Measurements from ENCODE around the gene RNF152. TPM values are rescaled to one million over a fixed set of nuclear protein-coding genes. Genes with fewer than 3 reads are reported as not detected.

The RNF152 gene
- total RNA-seq, 1 donor from 2014 or later: 137 TPM

- DNase-seq (ENCODE audit: low spot score): no peak
- no peaks in the 10 kb centered on the region for H3K27me3 Mint-ChIP-seq (ENCODE audit: low read depth)
- H3K4me1 Mint-ChIP-seq (ENCODE audit: low read depth): peaks cover 14% of the 10 kb centered on the region
- no peak overlapping the region for H3K4me3 Mint-ChIP-seq (ENCODE audit: unreplicated experiment)
- H3K27ac Mint-ChIP-seq (ENCODE audit: unreplicated experiment): no peak overlapping the region
- peaks cover 1% of the 10 kb centered on the region for H3K36me3 Mint-ChIP-seq (ENCODE audit: low read depth)
- no peaks in the 10 kb centered on the region for H3K9me3 Mint-ChIP-seq (ENCODE audit: low read depth)
- TF ChIP-seq CTCF (IDR thresholded peaks at IDR 0.05): peak; percentile 90
These were observed 8.6 kb upstream of the RNF152 start for GRCh38 chr18:61901323-61901986.

GRCh38 chr18:61900504-61901281, 7.9 kb upstream of the RNF152 start:
- TF ChIP-seq CTCF (IDR thresholded peaks at IDR 0.05): no peak
- H3K27ac Mint-ChIP-seq (ENCODE audit: unreplicated experiment): no peak overlapping the region
- H3K9me3 Mint-ChIP-seq (ENCODE audit: low read depth): no peaks in the 10 kb centered on the region
- no peaks in the 10 kb centered on the region for H3K27me3 Mint-ChIP-seq (ENCODE audit: low read depth)
- no peaks in the 10 kb centered on the region for H3K36me3 Mint-ChIP-seq (ENCODE audit: low read depth)
- H3K4me3 Mint-ChIP-seq (ENCODE audit: unreplicated experiment): no peak overlapping the region
- no peak for DNase-seq (ENCODE audit: low spot score)
- H3K4me1 Mint-ChIP-seq (ENCODE audit: low read depth): peaks cover 14% of the 10 kb centered on the region

- Mint-ChIP-seq H3K27ac (ENCODE audit: unreplicated experiment) (no peak overlapping the region), H3K4me3 (ENCODE audit: unreplicated experiment) (no peak overlapping the region), H3K27me3 (ENCODE audit: low read depth) (no peaks in the 10 kb centered on the region), H3K36me3 (ENCODE audit: low read depth) (no peaks in the 10 kb centered on the region), H3K9me3 (ENCODE audit: low read depth) (no peaks in the 10 kb centered on the region), H3K4me1 (ENCODE audit: low read depth) (peaks cover 19% of the 10 kb centered on the region)
- DNase-seq (ENCODE audit: low spot score): no peak
- TF ChIP-seq CTCF (IDR thresholded peaks at IDR 0.05): no peak
These were observed 5.9 kb upstream of the RNF152 start for GRCh38 chr18:61898640-61899101.

- H3K27ac Mint-ChIP-seq (ENCODE audit: unreplicated experiment): no peak overlapping the region
- H3K9me3 Mint-ChIP-seq (ENCODE audit: low read depth): no peaks in the 10 kb centered on the region
- TF ChIP-seq CTCF (IDR thresholded peaks at IDR 0.05): no peak
- H3K4me3 Mint-ChIP-seq (ENCODE audit: unreplicated experiment): no peak overlapping the region
- no peaks in the 10 kb centered on the region for H3K27me3 Mint-ChIP-seq (ENCODE audit: low read depth)
- H3K4me1 Mint-ChIP-seq (ENCODE audit: low read depth): peaks cover 31% of the 10 kb centered on the region
- H3K36me3 Mint-ChIP-seq (ENCODE audit: low read depth): no peaks in the 10 kb centered on the region
- DNase-seq (ENCODE audit: low spot score): no peak
These were observed 4.0 kb upstream of the RNF152 start for GRCh38 chr18:61896757-61897156.

- Mint-ChIP-seq H3K36me3 (ENCODE audit: low read depth) (no peaks in the 10 kb centered on the region), H3K27ac (ENCODE audit: unreplicated experiment) (no peak overlapping the region), H3K9me3 (ENCODE audit: low read depth) (no peaks in the 10 kb centered on the region), H3K4me1 (ENCODE audit: low read depth) (peaks cover 34% of the 10 kb centered on the region), H3K27me3 (ENCODE audit: low read depth) (no peaks in the 10 kb centered on the region), H3K4me3 (ENCODE audit: unreplicated experiment) (no peak overlapping the region)
- no peak for DNase-seq (ENCODE audit: low spot score)
- no peak for TF ChIP-seq CTCF (IDR thresholded peaks at IDR 0.05)
These were observed 3.3 kb upstream of the RNF152 start for GRCh38 chr18:61896118-61896517.

Data from chondrocyte (in vitro differentiated cells).